OCI-LY1 (cell line): ENCODE measurements around the gene DENND10.

Experiments used
- EZH2 ChIP-seq: fragments of 200-600 bp; sonication (generic), shearing (Covaris generic); IDR thresholded peaks from 2 replicates; pipeline ENCODE4 v1.8.0; 2017; ENCODE audit warnings: borderline replicate concordance, mixed run types, mild to moderate bottlenecking, antibody characterized with exemption, low read length, moderate library complexity, mixed read lengths
- TF ChIP-seq, protein P1 (sequence below): fragments of 200-600 bp; sonication (generic), shearing (Covaris generic); IDR thresholded peaks from 2 replicates; pipeline ENCODE4 v1.5.1; 2017; ENCODE audit warnings: mild to moderate bottlenecking, antibody characterized with exemption, low read length, moderate library complexity, mixed read lengths

- TF ChIP-seq, protein P1, sequence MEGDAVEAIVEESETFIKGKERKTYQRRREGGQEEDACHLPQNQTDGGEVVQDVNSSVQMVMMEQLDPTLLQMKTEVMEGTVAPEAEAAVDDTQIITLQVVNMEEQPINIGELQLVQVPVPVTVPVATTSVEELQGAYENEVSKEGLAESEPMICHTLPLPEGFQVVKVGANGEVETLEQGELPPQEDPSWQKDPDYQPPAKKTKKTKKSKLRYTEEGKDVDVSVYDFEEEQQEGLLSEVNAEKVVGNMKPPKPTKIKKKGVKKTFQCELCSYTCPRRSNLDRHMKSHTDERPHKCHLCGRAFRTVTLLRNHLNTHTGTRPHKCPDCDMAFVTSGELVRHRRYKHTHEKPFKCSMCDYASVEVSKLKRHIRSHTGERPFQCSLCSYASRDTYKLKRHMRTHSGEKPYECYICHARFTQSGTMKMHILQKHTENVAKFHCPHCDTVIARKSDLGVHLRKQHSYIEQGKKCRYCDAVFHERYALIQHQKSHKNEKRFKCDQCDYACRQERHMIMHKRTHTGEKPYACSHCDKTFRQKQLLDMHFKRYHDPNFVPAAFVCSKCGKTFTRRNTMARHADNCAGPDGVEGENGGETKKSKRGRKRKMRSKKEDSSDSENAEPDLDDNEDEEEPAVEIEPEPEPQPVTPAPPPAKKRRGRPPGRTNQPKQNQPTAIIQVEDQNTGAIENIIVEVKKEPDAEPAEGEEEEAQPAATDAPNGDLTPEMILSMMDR = no peak
- TF ChIP-seq EZH2 = no peak
Observed at GRCh38 chr10:119143657-119144056, 39.7 kb downstream of the DENND10 start.
